Activated T-helper 17 cell treated with anti-CD3 and anti-CD28 coated beads, Interleukin-2, amount 50 U/mL, for 72 hours (primary cell): ENCODE data around the gene IGLON5. TPM values are rescaled to one million over a fixed set of nuclear protein-coding genes. Genes with fewer than 3 reads are reported as not detected.

ENCODE experiments used
- ATAC-seq: fragments of 150-1000 bp; cut with Tn5 transposase; replicated peaks from 2 replicates; pipeline ENCODE4 v1.10.0; 2021; ENCODE audit warnings: mild to moderate bottlenecking, moderate library complexity
- H3K27ac Mint-ChIP-seq: one replicate; pipeline ENCODE4 v1.8.0; 2022; ENCODE audit warnings: mixed read lengths
- H3K27me3 Mint-ChIP-seq: one replicate; pipeline ENCODE4 v1.8.0; 2022; ENCODE audit warnings: mixed read lengths
- H3K36me3 Mint-ChIP-seq: one replicate; pipeline ENCODE4 v1.8.0; 2022; ENCODE audit warnings: low read depth, mild to moderate bottlenecking, mixed read lengths
- H3K4me1 Mint-ChIP-seq: one replicate; pipeline ENCODE4 v1.8.0; 2022; ENCODE audit warnings: mixed read lengths
- H3K4me3 Mint-ChIP-seq: one replicate; pipeline ENCODE4 v1.8.0; 2022; ENCODE audit warnings: mild to moderate bottlenecking, mixed read lengths
- H3K9me3 Mint-ChIP-seq: one replicate; pipeline ENCODE4 v1.8.0; 2022; ENCODE audit warnings: mixed read lengths
- total RNA-seq, 2 donors: library from RNA; stranded (reverse); gene quantifications; one replicate each; pipeline ENCODE4 v1.2.3, GENCODE V29; 2022

Gene IGLON5
- total RNA-seq, 2 donors from 2014 or later = 0.09 to 0.32 TPM

DNA sequence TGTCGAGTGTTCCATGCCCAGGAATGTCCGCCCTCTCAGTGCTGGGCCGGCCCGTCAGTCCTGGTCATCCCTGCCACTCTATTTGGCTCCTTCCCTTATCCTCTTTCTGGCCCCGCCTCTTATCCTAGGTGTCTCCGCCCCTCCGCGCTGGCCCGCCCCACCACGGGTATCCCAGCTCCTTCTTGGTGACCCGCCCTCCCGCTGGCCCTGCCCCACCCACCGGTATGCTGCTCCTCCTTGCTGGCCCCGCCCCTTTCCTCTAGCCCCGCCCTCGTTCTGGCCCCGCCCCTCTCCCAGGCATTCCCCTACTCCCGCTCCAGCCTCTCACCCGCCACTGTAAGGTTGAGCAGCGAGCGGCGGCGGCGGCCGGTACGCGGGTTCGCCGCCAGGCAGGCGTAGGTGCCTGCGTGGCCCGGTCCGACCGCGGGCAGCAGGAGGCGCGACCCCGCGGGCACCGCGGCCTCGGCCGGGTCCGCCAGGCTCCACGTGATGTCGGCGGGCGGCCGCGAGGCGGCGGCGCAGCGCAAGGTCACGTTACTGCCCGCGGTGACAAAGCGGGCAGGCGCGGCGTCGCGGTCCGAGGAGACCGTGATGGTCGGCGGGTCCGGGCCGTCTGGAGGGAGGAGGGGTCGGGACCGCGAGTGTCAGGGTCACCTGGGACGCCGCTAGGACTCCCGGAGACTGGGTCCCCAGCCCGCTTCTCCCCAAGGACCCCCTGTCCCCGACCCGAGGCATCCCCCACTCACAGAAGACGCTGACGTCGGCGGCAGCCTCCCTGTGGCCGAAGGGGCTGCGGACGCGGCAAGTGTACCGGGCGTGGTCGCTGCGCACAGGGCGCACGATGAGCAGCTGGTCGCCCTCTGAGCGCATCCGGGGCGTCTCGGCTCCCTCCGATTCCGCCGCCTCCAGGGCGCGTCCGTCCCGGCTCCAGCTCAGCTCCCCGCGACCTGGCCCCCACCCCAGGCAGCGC, 28.5 kb downstream of the IGLON5 start:
- Mint-ChIP-seq H3K27ac (peak overlapping the region; percentile 55), H3K36me3 (peaks cover 4% of the 10 kb centered on the region), H3K27me3 (no peaks in the 10 kb centered on the region), H3K4me1 (peaks cover 7% of the 10 kb centered on the region), H3K4me3 (peak overlapping the region; percentile 86), H3K9me3 (no peaks in the 10 kb centered on the region)
- peak; percentile 90 for ATAC-seq

DNA sequence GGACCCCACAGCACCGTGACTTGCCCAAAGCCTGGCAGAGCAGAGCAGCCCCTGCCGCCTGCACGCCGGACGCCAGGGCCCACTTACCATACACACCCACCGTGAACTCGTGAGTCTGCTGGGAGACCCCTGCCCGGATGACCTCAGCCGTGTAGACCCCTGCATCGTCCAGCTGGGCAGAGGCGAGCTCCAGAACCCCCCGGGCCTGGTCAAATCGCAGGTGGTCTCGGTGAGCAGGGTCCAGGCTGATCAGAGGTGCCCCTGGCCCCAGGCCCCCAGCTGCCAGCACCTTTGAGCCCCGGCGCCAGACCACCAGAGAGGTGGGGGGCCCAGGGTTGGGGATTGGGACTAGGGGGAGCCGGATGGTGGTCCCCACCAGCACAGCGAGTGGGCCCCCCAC, 29.6 kb downstream of the IGLON5 start:
- no peaks in the 10 kb centered on the region for H3K9me3 Mint-ChIP-seq
- H3K4me1 Mint-ChIP-seq = peaks cover 7% of the 10 kb centered on the region
- H3K4me3 Mint-ChIP-seq = peak overlapping the region; percentile 58
- H3K36me3 Mint-ChIP-seq = peaks cover 9% of the 10 kb centered on the region
- H3K27me3 Mint-ChIP-seq = no peaks in the 10 kb centered on the region
- no peak for ATAC-seq
- H3K27ac Mint-ChIP-seq = peak overlapping the region; percentile 50

DNA sequence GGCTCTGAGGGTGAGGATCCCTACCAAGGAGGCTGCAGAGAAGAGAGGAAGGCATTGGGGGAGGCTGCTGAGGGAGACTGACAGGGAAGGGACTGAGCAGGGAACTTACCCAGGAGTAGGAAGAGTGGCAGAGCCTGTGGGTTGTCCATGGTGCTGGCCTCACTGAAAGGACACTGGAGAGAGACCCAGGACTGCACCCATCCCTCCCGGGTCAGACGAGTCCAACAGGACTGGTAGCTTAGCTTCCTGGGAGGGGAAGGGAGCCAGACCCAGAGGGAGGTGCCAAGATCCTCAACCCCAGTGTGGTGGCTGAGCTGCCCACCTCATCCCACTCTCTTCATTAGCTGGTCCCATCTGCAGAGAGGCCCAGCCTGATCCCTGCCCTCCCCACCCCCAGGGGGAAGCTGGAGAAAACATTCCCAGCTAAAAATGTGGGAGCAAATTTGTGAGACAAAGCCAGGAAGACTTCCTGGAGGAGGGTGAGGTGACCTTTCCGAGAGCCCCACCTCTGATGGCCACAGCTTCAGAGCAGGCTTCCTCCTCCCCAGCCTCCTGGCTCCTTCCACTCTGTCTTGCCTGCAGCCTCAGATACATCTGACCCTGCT, 30.6 kb downstream of the IGLON5 start, which contains the start of gene VSIG10L:
Gene VSIG10L, minus strand, starts transcription at position 164 of the 605 bp plus-strand sequence. Its CDS starts 15 bp downstream, at position 149.
- no peaks in the 10 kb centered on the region for H3K27me3 Mint-ChIP-seq
- peak within 1 kb of the TSS; percentile 67 for H3K27ac Mint-ChIP-seq
- no peak for ATAC-seq
- H3K36me3 Mint-ChIP-seq = peaks cover 15% of the 10 kb centered on the region
- peaks cover 7% of the 10 kb centered on the region for H3K4me1 Mint-ChIP-seq
- peak within 1 kb of the TSS; percentile 58 for H3K4me3 Mint-ChIP-seq
- no peaks in the 10 kb centered on the region for H3K9me3 Mint-ChIP-seq

DNA sequence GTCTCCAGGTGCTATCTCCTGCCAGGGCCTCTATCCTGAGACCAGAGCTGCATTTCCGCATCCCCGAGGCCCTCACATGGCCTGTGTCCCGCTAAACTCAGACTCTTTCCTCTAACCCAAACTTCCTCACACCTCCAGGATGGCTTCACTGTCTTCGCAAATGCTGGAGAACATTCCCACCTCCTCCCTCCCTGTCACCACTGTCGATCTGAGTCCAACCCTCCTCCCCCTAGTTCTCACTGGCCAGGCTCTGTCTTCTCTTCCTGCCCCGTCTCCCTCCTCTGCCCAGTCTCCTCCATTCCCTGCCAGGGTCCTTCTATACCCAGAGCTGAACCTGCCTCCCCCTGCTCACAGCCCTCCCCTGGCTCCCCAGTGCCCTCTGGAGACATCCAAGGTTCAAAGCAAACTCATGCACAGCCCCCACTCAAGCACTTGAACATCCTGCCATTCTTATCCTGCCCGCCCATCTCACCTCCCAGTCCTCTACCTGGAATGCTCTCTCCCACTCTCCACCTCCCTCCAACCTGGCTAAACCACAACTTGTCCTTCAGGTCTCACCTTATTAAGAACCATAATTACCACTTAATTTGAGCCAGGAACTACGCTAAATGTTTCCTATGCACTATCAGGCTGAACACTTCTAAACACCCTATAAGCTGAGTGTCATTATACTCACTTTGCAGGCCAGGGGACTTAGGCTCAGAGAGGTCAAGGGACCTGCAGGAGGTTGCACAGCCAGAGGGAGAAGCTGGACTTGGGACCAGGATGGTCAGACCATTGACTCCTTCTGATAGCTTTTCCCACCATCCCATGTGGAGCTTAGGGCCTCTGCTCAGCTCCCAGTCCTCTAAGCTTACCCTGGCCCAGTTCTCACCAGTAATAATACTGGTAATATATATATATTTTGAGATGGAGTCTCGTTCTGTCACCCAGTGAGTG, 31.5 kb downstream of the IGLON5 start:
- Mint-ChIP-seq H3K36me3 (peaks cover 21% of the 10 kb centered on the region), H3K4me1 (peaks cover 7% of the 10 kb centered on the region), H3K27me3 (no peaks in the 10 kb centered on the region), H3K27ac (peak overlapping the region; percentile 67), H3K4me3 (no peak overlapping the region), H3K9me3 (no peaks in the 10 kb centered on the region)
- ATAC-seq = no peak

DNA sequence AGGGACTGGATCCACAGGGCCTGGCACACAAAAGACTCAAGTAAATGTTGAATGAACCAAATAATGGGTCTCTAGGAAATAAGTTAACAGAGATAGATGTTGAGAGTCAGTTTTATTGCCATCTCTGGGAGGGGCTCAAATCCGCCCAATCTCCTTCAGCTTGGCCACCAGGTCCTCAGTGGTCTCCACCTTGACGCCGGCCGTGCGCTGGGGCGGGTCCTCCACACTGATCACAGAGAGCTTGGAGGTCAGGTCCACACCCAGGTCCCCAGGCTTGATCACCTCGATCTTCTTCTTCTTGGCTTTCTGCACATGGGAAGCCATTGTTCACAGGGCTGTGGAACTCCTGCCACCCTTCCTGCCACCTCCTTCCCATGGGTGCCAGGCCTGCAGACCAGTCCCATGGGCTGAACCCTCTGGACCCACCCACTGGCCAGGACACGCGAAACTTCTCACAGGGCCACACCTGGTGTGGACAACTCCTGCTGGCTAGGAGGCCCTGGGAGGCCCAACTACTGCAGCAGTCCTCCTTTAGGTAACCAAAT, 33.7 kb downstream of the IGLON5 start:
- Mint-ChIP-seq H3K36me3 (peaks cover 31% of the 10 kb centered on the region), H3K27ac (peak overlapping the region; percentile 15), H3K9me3 (no peaks in the 10 kb centered on the region), H3K4me3 (no peak overlapping the region), H3K4me1 (no peaks in the 10 kb centered on the region), H3K27me3 (no peaks in the 10 kb centered on the region)
- ATAC-seq = no peak

DNA sequence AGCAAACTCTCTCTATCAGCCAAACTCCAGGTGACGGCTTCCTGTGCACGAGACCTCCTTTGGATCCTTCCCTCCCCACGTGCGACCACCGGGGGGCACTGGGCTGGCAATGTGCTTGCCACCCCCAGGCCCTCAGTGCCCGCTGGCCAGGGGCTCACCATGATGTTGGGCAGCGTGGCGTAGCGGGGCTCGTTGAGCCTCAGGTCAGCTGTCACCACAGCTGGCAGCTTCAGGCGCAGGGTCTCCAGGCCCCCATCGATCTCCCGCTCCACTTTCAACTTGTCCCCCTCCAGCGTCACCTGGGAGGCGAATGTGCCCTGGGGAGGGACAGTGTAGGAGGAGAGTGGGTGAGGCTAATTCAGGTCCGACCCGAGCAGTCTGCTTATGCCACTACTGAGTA, 35.3 kb downstream of the IGLON5 start:
- Mint-ChIP-seq H3K27ac (no peak overlapping the region), H3K27me3 (no peaks in the 10 kb centered on the region), H3K4me1 (no peaks in the 10 kb centered on the region), H3K4me3 (no peak overlapping the region), H3K36me3 (peaks cover 41% of the 10 kb centered on the region), H3K9me3 (no peaks in the 10 kb centered on the region)
- no peak for ATAC-seq

DNA sequence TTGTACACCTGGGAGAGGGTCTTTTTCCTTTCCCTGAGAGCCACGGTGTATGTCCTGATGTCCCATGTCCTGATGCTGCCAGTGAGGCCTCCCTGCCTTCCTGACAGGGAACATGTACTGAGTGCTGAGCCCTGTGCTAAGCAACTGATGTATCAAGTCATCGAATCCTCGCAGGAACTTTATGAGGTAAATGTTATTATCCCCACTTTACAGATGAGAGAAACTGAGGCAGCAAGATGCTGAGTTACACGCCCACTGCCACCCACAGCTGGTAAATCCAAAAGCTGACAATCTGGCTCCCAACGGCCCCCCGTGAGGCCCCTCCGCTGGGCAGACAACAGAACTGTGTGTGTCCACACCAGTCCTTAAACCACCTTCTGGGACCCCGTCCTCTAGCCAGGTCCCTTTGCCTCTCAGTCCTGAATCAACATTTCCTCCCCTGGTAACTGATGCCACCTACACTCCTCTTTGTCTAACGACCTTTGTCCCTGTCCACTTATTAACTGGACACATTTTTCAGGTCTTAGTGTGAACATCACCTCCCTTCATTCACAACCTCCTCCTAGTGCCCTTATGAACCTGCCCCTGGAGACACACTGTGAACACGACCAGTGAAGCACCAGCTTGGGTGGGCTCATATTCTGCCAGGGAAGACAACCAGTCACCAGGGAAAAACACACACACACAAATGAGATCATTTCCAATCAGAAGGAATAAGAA, 35.9 kb downstream of the IGLON5 start:
- Mint-ChIP-seq H3K36me3 (peaks cover 47% of the 10 kb centered on the region), H3K4me1 (peaks cover 6% of the 10 kb centered on the region), H3K27me3 (no peaks in the 10 kb centered on the region), H3K27ac (no peak overlapping the region), H3K4me3 (no peak overlapping the region), H3K9me3 (no peaks in the 10 kb centered on the region)
- no peak for ATAC-seq

DNA sequence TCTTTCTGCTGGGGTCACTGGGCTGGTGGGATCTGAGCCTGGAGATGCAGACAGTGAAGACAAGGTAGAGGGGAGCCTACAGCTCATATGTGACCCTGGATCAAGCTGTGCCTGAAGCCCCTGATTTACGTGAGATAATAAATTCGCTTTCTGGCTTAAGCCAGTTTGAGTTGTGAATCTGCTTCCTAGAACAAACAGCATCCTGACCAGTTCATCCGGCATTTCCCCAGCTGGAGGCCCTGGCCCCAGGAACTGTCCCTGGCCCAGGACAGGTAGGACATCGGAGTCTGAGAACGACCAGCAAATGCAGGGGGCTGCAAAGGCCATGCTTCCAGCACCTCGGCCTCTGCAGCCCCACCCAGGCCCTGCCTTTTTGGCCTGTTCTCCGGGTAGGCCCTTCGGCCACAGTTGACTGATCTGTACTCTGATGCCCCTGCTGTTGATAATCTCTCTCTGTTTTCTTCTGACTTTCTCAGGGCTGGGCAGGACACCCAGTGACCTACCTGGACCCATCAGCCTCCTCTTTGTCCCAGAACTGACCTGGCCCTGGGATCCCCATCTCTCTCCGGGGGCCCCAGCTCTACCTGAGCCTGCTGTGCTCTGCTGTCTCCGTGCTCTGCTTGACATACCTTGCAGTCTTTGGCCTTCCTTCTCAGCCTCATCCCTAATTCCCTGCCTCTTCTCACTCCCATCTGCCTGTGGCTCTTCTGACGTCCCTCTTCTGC, 40.0 kb downstream of the IGLON5 start:
- peaks cover 20% of the 10 kb centered on the region for H3K4me1 Mint-ChIP-seq
- H3K4me3 Mint-ChIP-seq = no peak overlapping the region
- no peaks in the 10 kb centered on the region for H3K27me3 Mint-ChIP-seq
- no peak for ATAC-seq
- H3K27ac Mint-ChIP-seq = peak overlapping the region; percentile 54
- H3K9me3 Mint-ChIP-seq = no peaks in the 10 kb centered on the region
- peaks cover 45% of the 10 kb centered on the region for H3K36me3 Mint-ChIP-seq

DNA sequence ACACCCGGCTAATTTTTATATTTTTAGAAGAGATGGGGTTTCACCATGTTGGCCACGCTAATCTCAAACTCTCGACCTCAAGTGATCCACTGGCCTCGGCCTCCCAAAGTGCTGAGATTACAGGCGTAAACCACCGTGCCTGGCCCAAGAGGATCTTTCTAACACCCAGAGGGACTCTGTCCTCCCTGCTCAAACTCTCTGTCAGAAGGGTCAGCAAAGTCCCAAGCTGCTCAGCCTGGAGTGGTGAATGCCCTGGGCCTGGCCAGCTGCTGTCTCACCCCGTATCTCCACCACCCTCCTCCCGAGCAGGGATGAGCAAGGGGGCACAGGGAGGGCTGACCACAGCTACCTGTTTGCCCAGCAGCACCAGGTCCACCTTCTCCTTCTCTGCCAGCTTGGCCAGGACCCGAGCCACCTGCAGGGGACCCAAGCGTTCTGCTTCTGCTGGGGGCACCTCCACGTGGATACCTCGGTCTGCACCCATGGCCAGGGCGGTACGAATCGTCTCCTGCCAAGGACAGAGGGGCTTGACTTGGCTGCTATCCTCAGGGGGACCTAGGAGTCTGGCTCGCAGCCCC, 41.4 kb downstream of the IGLON5 start:
- peak overlapping the region; percentile 54 for H3K27ac Mint-ChIP-seq

DNA sequence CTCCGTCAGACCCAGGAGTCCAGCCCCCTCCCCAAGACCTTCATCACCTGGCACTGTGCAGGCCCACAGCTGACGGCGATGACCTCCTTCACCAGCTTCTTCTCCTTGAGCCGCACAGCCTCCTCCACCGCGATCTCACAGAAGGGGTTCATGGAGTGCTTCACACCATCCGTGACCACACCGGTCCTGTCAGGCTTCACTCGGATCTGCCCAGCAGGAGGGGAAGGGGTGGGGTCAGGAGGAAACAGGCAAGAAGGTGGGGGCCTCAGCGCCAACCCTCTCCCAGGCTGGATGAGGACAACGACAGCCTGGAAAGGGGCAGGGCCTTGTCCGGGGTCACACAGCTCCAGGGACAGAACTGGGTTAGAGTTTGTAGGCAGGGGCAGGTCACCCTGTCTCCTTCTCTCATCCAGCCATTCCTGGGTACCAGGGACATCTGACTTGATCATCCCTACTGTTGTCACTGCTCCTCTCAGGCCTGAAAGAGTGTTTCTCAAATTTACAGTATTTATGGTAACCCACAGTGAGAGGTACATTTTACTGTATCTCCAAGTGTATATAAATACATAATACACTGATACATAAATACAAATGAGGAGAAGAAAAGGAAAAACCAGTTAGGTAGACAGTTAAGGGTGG, 42.8 kb downstream of the IGLON5 start:
- Mint-ChIP-seq H3K4me3 (peak overlapping the region; percentile 29), H3K9me3 (no peaks in the 10 kb centered on the region), H3K27ac (peak overlapping the region; percentile 40), H3K36me3 (peaks cover 33% of the 10 kb centered on the region), H3K4me1 (peaks cover 20% of the 10 kb centered on the region), H3K27me3 (no peaks in the 10 kb centered on the region)
- ATAC-seq = no peak

More for the DNA sequence above, 41.4 kb downstream of the IGLON5 start:
- H3K36me3 Mint-ChIP-seq = peaks cover 34% of the 10 kb centered on the region
- H3K27me3 Mint-ChIP-seq = no peaks in the 10 kb centered on the region
- peaks cover 20% of the 10 kb centered on the region for H3K4me1 Mint-ChIP-seq
- no peaks in the 10 kb centered on the region for H3K9me3 Mint-ChIP-seq
- ATAC-seq = no peak
- H3K4me3 Mint-ChIP-seq = no peak overlapping the region

DNA sequence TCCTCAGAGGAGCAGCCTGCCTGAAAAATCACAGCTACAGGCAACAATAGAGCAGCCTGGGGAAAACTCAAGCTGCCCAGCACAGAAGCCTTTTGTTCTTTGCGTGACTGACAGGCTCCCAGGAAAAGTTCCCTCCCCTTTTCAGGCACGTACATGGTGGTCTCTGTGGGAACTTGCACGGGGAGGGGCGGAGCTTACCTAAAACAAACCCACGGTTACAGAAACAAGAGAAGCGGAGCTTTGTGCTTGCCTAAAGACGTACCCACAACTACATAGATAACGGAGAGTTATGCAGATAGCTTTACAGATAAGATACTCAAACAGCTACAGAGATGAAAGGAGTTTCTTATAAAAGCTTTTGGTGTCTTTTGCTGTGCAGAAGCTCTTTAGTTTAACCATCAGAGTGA, 43.3 kb downstream of the IGLON5 start:
- H3K9me3 Mint-ChIP-seq = no peaks in the 10 kb centered on the region
- H3K27ac Mint-ChIP-seq = peak overlapping the region; percentile 40
- H3K4me3 Mint-ChIP-seq = peak overlapping the region; percentile 29
- H3K4me1 Mint-ChIP-seq = peaks cover 24% of the 10 kb centered on the region
- peak; percentile 37 for ATAC-seq
- H3K36me3 Mint-ChIP-seq = peaks cover 28% of the 10 kb centered on the region
- H3K27me3 Mint-ChIP-seq = no peaks in the 10 kb centered on the region

DNA sequence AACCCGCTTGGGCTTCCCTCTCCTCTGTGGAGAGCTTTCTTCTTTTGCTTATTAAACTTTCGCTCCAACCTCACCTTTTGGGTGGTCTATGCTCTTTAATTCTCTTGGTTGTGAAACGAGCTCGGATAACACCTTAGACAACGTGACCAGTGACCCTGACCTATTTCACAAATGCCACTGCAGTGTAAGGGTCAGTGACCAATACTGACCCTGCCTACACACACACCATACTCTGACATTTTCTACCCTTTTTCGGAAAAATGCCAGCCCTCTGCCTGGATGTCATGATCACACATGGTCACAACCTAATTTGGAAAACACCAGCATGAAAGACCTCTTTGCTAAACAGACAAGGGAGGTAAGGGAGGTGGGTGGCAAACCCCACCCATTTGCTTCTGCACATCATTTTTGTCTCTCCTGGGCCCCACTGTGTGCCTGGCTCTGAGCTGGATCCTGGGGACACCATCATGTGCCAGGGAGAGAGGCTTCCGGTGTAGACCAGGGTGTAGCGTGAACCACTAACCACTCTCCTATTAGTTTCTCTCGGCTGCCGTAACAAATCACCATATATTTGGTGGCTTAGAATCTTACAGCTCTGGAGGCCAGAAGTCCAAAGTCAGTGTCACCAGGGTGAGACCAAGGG, 44.8 kb downstream of the IGLON5 start:
- peaks cover 18% of the 10 kb centered on the region for H3K36me3 Mint-ChIP-seq

More for the DNA sequence above, 44.8 kb downstream of the IGLON5 start:
- Mint-ChIP-seq H3K27ac (no peak overlapping the region), H3K4me1 (peaks cover 24% of the 10 kb centered on the region), H3K27me3 (no peaks in the 10 kb centered on the region), H3K4me3 (no peak overlapping the region), H3K9me3 (no peaks in the 10 kb centered on the region)
- no peak for ATAC-seq
